Dendritic cell treated with granulocyte-macrophage colony-stimulating factor and Interleukin-4, amounts not matched to agents 40 ng/mL and 50 ng/mL, for 4 days (primary cell): ENCODE data around the gene VEPH1.

Source experiments
- H3K27ac Mint-ChIP-seq: one replicate; pipeline ENCODE4 v1.8.0; 2022; ENCODE audit warnings: mild to moderate bottlenecking, mixed read lengths
- H3K27me3 Mint-ChIP-seq: one replicate; pipeline ENCODE4 v1.8.0; 2022; ENCODE audit warnings: mild to moderate bottlenecking, mixed read lengths
- H3K36me3 Mint-ChIP-seq: one replicate; pipeline ENCODE4 v1.8.0; 2022; ENCODE audit warnings: low read depth, mixed read lengths
- H3K4me1 Mint-ChIP-seq: one replicate; pipeline ENCODE4 v1.8.0; 2022; ENCODE audit warnings: low read depth, mixed read lengths
- H3K4me3 Mint-ChIP-seq: one replicate; pipeline ENCODE4 v1.8.0; 2022; ENCODE audit warnings: mild to moderate bottlenecking, moderate library complexity, mixed read lengths
- H3K9me3 Mint-ChIP-seq: one replicate; pipeline ENCODE4 v1.8.0; 2022; ENCODE audit warnings: mixed read lengths
- intact Hi-C: fragments of 100-400 bp; cut with micrococcal nuclease; formaldehyde crosslinking; loops from one replicate; pipeline ENCODE4 v1.15.0; 2022

Gene VEPH1

DNA sequence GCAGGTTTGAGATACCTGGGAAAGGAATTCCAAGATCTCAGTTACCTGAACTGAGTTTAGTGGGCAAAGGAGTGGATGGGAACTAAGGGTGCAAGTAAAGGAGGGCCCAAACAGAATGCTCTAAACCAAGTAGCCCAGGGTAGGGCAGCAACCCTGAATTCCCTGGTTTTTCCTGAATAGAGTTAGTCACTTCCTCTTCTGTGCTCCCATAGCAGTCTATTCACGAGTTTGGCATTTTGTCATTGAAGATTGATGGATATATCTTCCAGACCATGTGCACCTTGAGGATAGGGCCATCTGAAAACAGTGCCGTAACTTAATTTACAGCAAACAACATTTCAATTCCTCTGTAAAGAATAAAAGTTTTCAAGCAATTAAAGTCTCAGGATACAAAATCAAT lies 85.1 kb downstream of the VEPH1 start:
- H3K4me3 Mint-ChIP-seq, result no peak overlapping the region
- intact Hi-C loops, result no loop called here
- no peaks in the 10 kb centered on the region for H3K36me3 Mint-ChIP-seq
- H3K27me3 Mint-ChIP-seq, result peaks cover 11% of the 10 kb centered on the region
- H3K27ac Mint-ChIP-seq, result no peak overlapping the region
- H3K9me3 Mint-ChIP-seq, result no peaks in the 10 kb centered on the region
- H3K4me1 Mint-ChIP-seq, result no peaks in the 10 kb centered on the region

DNA sequence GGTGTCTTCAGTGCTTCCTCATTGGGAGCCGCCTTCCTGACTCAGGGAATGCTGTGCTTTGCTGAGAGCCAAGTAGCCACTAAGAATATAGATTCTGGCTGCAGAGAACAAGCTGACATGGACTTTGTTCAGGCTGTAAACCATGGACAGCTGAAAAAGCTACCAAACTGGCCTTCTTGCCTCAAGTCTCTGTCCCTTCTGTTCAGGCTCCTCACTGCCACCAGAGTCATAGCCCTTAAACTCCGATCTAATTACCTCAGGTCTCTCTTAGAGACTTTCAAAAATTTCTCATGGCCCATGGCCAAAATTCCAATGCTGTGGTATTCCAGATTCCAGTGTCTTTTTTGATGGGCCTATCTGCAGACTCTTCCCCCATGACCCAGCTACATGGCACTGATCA lies 86.0 kb downstream of the VEPH1 start:
- H3K27ac Mint-ChIP-seq, result no peak overlapping the region
- H3K4me3 Mint-ChIP-seq, result no peak overlapping the region
- H3K4me1 Mint-ChIP-seq, result no peaks in the 10 kb centered on the region
- no peaks in the 10 kb centered on the region for H3K36me3 Mint-ChIP-seq
- H3K27me3 Mint-ChIP-seq, result peaks cover 8% of the 10 kb centered on the region
- intact Hi-C loops, result no loop called here
- H3K9me3 Mint-ChIP-seq, result peaks cover 1% of the 10 kb centered on the region

DNA sequence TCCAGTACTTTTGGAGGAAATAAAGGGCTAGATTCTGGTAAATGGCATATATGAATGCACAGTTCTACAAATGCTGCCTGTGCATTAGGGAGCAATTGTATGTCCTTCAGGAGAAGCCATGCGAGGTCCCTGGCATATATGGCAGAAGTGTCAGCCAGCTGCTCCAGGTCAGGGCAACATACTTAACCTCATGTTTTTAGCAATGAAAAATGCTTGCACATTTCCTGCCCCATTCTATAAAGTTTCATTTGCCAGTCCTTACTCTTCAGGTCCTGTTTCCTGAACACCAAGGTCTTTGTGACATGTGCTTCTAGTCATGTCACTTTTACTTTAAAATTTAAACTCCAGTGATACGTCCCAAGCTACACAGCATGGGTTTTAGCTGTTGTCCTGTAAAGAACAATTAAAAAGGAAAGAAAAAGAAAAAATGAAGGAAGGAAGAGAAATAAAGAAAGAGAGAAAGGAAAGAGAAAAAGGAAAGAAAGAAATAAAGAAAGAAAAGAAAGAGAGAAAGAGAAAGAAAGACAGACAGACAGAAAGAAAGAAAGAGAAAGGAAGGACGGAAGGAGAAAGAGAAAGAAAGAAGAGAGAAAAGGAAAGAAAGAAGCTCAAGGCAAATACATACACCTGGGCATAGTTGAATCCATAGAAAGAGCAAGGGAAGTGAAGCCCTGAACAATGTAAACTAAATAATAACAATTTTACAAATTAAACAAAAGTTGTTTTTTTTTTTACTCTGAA lies 86.7 kb downstream of the VEPH1 start:
- Mint-ChIP-seq H3K4me1 (no peaks in the 10 kb centered on the region), H3K36me3 (no peaks in the 10 kb centered on the region), H3K27me3 (peaks cover 3% of the 10 kb centered on the region), H3K4me3 (no peak overlapping the region), H3K9me3 (peaks cover 8% of the 10 kb centered on the region), H3K27ac (no peak overlapping the region)
- intact Hi-C loops, result no loop called here

GRCh38 chr3:157414861-157415260 lies 88.4 kb downstream of the VEPH1 start:
- intact Hi-C loops, result no loop called here

GRCh38 chr3:157412323-157412855 lies 90.8 kb downstream of the VEPH1 start:
- peaks cover 2% of the 10 kb centered on the region for H3K27me3 Mint-ChIP-seq
- intact Hi-C loops, result no loop called here
- H3K9me3 Mint-ChIP-seq, result peaks cover 9% of the 10 kb centered on the region
- H3K36me3 Mint-ChIP-seq, result no peaks in the 10 kb centered on the region
- no peak overlapping the region for H3K27ac Mint-ChIP-seq
- no peaks in the 10 kb centered on the region for H3K4me1 Mint-ChIP-seq
- H3K4me3 Mint-ChIP-seq, result no peak overlapping the region

More at GRCh38 chr3:157414861-157415260, 88.4 kb downstream of the VEPH1 start:
- Mint-ChIP-seq H3K4me3 (no peak overlapping the region), H3K36me3 (no peaks in the 10 kb centered on the region), H3K4me1 (no peaks in the 10 kb centered on the region), H3K27ac (no peak overlapping the region), H3K9me3 (peaks cover 9% of the 10 kb centered on the region), H3K27me3 (peaks cover 2% of the 10 kb centered on the region)

GRCh38 chr3:157410945-157411344 lies 92.3 kb downstream of the VEPH1 start:
- intact Hi-C loops, result no loop called here

DNA sequence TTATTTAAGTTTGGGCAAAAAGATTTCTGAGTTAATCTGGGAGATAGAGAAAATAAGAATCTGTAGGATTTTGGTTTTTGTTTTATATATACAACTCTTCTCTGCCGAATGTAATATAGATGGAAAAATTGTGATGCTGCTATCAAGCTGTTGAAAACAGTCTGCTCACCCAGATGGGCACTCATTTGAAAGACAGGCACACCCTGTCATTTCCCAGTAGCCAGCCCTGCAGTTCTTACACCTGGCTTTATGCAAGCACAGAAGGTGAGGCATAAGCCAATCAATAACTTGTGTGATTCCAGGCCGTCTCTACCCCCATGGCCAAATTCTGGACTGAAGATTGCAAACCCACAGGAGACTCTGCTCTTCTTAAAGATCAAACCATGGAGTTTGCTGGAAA lies 93.7 kb downstream of the VEPH1 start:
- no peak overlapping the region for H3K27ac Mint-ChIP-seq
- intact Hi-C loops, result no loop called here
- no peak overlapping the region for H3K4me3 Mint-ChIP-seq
- H3K36me3 Mint-ChIP-seq, result no peaks in the 10 kb centered on the region
- H3K9me3 Mint-ChIP-seq, result peaks cover 9% of the 10 kb centered on the region
- no peaks in the 10 kb centered on the region for H3K27me3 Mint-ChIP-seq
- H3K4me1 Mint-ChIP-seq, result peaks cover 5% of the 10 kb centered on the region

More at GRCh38 chr3:157410945-157411344, 92.3 kb downstream of the VEPH1 start:
- peaks cover 9% of the 10 kb centered on the region for H3K9me3 Mint-ChIP-seq
- H3K36me3 Mint-ChIP-seq, result no peaks in the 10 kb centered on the region
- no peaks in the 10 kb centered on the region for H3K4me1 Mint-ChIP-seq
- peaks cover 2% of the 10 kb centered on the region for H3K27me3 Mint-ChIP-seq
- H3K4me3 Mint-ChIP-seq, result no peak overlapping the region
- no peak overlapping the region for H3K27ac Mint-ChIP-seq

DNA sequence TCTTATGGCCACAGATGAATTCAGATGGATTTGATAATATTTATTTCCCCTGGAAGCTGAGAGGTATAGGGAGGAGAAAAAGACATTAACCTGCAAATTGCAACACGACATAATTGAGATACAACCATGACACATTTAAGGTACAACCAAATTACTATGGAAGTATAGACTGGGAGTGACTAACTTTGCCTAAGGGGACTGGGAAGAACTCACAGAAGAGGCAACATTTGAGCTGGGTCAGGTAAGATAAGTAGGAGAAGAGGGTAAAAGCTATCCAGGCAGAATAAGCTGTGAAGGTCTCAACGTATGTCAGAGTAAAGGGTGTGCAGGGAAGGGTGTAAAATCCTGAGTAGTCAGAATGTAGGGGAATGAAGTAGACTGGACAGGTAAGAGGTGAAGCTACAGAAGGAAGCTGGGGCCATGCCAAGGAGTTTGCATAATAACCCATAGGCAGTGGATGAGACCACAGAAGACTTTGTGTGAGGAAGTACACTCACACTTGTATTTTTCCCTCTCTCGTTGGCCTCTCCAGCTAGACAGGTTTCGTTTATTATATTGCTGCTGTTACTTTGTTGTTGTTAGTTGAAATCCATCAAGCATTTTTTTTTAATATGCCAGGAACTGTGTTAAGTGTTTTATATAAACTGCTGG lies 94.6 kb downstream of the VEPH1 start:
- Mint-ChIP-seq H3K27me3 (no peaks in the 10 kb centered on the region), H3K9me3 (peaks cover 9% of the 10 kb centered on the region), H3K4me1 (peaks cover 5% of the 10 kb centered on the region), H3K36me3 (no peaks in the 10 kb centered on the region), H3K27ac (no peak overlapping the region), H3K4me3 (no peak overlapping the region)
- intact Hi-C loops, result no loop called here

- no peak overlapping the region for H3K4me3 Mint-ChIP-seq
- H3K36me3 Mint-ChIP-seq, result no peaks in the 10 kb centered on the region
- H3K27me3 Mint-ChIP-seq, result no peaks in the 10 kb centered on the region
- peaks cover 9% of the 10 kb centered on the region for H3K9me3 Mint-ChIP-seq
- no peak overlapping the region for H3K27ac Mint-ChIP-seq
- intact Hi-C loops, result no loop called here
- H3K4me1 Mint-ChIP-seq, result peaks cover 5% of the 10 kb centered on the region
Observed at GRCh38 chr3:157407769-157408168, 95.4 kb downstream of the VEPH1 start.

- Mint-ChIP-seq H3K36me3 (no peaks in the 10 kb centered on the region), H3K9me3 (no peaks in the 10 kb centered on the region), H3K4me3 (no peak overlapping the region), H3K27ac (no peak overlapping the region), H3K4me1 (peaks cover 5% of the 10 kb centered on the region), H3K27me3 (no peaks in the 10 kb centered on the region)
- intact Hi-C loops, result no loop called here
Observed at GRCh38 chr3:157406394-157406793, 96.8 kb downstream of the VEPH1 start.

- intact Hi-C loops, result no loop called here
- Mint-ChIP-seq H3K36me3 (no peaks in the 10 kb centered on the region), H3K27me3 (no peaks in the 10 kb centered on the region), H3K4me1 (peaks cover 5% of the 10 kb centered on the region), H3K9me3 (no peaks in the 10 kb centered on the region), H3K4me3 (no peak overlapping the region), H3K27ac (no peak overlapping the region)
Observed at GRCh38 chr3:157405457-157405856, 97.8 kb downstream of the VEPH1 start.

GRCh38 chr3:157404381-157404780 lies 98.8 kb downstream of the VEPH1 start:
- H3K4me1 Mint-ChIP-seq, result peaks cover 5% of the 10 kb centered on the region
- intact Hi-C loops, result no loop called here
- H3K27ac Mint-ChIP-seq, result no peak overlapping the region
- no peaks in the 10 kb centered on the region for H3K27me3 Mint-ChIP-seq
- H3K9me3 Mint-ChIP-seq, result no peaks in the 10 kb centered on the region
- H3K36me3 Mint-ChIP-seq, result no peaks in the 10 kb centered on the region
- H3K4me3 Mint-ChIP-seq, result no peak overlapping the region

DNA sequence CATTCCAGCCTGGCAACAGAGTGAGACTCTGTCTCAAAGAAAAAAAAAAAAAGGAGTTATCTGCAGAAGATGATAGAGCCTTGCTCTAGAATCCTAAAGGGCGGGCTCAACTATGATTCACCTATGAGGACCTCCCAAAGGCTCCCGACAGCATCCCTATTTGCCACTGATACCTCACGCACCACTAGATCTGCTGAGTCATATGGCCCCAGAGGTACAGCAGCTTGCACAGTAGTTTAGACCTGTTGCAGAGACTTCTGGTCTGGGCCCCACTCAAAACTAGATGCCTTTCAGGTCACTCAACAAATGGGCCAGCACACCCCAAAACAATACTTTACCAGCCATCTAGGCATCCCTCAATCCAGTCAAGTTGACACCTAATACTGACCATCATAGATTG lies 104.6 kb downstream of the VEPH1 start:
- H3K27ac Mint-ChIP-seq, result no peak overlapping the region
- H3K36me3 Mint-ChIP-seq, result no peaks in the 10 kb centered on the region
- intact Hi-C loops, result no loop called here

GRCh38 chr3:157394411-157394810 lies 108.8 kb downstream of the VEPH1 start:
- intact Hi-C loops, result no loop called here
- no peaks in the 10 kb centered on the region for H3K27me3 Mint-ChIP-seq
- no peaks in the 10 kb centered on the region for H3K36me3 Mint-ChIP-seq
- no peaks in the 10 kb centered on the region for H3K4me1 Mint-ChIP-seq
- no peak overlapping the region for H3K27ac Mint-ChIP-seq
- peaks cover 9% of the 10 kb centered on the region for H3K9me3 Mint-ChIP-seq
- H3K4me3 Mint-ChIP-seq, result no peak overlapping the region

More for the DNA sequence above, 104.6 kb downstream of the VEPH1 start:
- no peaks in the 10 kb centered on the region for H3K9me3 Mint-ChIP-seq
- H3K4me3 Mint-ChIP-seq, result no peak overlapping the region
- no peaks in the 10 kb centered on the region for H3K4me1 Mint-ChIP-seq
- no peaks in the 10 kb centered on the region for H3K27me3 Mint-ChIP-seq
